ENCODE results near the gene OVCA2. TPM values are rescaled to one million over a fixed set of nuclear protein-coding genes. Genes with fewer than 3 reads are reported as not detected.

Gene OVCA2
- total and polyA plus RNA-seq, 8 donors, result 3.1 to 83.4 (median 31.9) TPM; not detected in 1

DNA sequence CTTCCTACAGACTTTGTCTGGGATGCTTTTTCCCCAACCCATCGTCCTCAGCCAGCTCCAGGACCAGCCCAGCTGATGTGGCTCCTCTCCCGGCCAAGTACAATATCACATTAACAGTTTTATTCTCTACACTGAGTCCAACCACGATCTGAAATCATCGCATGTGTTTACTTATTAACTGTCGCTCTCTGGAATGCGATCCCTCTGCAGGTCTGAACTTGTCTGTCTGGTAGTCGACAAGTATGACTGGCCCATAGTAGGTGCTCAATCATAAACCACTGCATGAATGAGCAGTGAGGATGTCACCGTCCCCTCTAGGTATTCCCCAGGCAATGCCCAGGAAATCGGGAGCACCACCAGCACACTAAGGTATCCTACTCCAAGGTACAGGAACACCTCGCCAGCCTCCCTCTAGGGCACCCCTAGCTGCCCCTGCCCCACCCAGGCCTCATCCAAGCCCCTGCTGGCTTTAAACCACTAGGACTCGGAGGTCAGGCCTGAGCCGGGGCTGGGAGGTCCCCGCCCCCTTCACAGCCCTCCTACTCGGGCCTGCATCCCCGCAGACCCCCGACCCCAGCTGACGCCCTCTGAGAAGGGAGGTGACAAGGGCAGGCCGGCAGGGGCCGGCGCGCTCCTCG, 44.4 kb upstream of the OVCA2 start:
- DNase-seq, result peak in 1 of 2 donors; percentile 57
- peaks cover 38 to 52% (median 48%) of the 10 kb centered on the region in 4 donors for H3K4me1 ChIP-seq
- H3K9me3 ChIP-seq, result no peaks in the 10 kb centered on the region
- peaks cover 0 to 33% (median 7%) of the 10 kb centered on the region in 3 donors for H3K27me3 ChIP-seq
- intact Hi-C loops (cut with DNase I; ENCODE audit: low total_unique reads), result no loop called here
- no peaks in the 10 kb centered on the region for H3K36me3 ChIP-seq
- TF ChIP-seq, protein P1, sequence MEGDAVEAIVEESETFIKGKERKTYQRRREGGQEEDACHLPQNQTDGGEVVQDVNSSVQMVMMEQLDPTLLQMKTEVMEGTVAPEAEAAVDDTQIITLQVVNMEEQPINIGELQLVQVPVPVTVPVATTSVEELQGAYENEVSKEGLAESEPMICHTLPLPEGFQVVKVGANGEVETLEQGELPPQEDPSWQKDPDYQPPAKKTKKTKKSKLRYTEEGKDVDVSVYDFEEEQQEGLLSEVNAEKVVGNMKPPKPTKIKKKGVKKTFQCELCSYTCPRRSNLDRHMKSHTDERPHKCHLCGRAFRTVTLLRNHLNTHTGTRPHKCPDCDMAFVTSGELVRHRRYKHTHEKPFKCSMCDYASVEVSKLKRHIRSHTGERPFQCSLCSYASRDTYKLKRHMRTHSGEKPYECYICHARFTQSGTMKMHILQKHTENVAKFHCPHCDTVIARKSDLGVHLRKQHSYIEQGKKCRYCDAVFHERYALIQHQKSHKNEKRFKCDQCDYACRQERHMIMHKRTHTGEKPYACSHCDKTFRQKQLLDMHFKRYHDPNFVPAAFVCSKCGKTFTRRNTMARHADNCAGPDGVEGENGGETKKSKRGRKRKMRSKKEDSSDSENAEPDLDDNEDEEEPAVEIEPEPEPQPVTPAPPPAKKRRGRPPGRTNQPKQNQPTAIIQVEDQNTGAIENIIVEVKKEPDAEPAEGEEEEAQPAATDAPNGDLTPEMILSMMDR (IDR thresholded peaks at IDR 0.05), result no peak
- TF ChIP-seq POLR2AphosphoS5 (IDR thresholded peaks at IDR 0.05) (no peak), POLR2A (IDR thresholded peaks at IDR 0.05) (no peak), EP300 (IDR thresholded peaks at IDR 0.05) (no peak)
- 26 to 44% (median 32%) methylated on average over 10 to 22 of the region's 22 CpGs for WGBS, 5 donors
- H3K27ac ChIP-seq, result peak overlapping the region; percentile 32 to 86 (median 73)
- peak overlapping the region; percentile 50 to 62 (median 58) for H3K4me3 ChIP-seq

DNA sequence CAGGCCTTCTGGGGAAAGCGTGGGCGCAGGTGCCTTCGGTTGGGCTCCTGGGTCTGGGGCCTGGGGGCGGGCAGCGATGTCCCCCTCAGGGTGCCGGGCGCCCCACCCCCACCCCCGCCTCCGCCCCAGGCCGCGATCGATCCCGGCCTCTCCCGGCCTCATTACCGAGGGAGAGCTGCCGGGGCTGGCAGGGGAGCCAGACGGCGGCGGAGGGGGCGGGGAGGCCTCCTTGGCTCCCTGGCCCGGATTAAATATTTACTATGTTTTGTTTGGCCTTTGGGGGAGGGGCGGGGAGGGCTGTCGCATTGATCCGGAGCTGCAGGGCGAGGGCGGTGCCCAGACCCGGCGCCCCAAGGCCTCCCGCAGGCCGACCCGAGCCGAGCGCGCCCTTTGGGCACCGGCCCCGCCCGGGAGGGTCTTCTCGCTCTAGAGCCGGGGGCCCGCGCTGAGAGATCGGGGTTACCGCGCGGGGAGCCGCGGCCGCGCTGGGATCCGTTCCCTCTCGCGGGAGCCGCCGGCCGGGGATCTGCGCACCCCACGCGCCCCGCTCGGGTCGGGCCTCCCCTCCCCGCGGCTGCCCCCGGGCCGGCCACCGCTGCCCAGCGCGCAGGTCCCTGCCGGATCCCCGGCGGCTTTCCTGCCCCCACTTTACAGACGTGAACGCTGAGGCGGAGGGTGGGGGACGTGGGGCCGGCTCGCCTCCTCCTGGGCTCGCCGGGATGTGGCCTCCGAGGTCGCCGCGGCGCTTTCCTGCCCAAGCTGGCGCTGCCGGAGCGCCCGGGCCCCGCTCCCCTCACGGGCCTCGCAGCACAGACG, 43.7 kb upstream of the OVCA2 start:
- no peaks in the 10 kb centered on the region for H3K36me3 ChIP-seq
- H3K27me3 ChIP-seq, result peaks cover 0 to 33% (median 7%) of the 10 kb centered on the region in 3 donors
- H3K9me3 ChIP-seq, result no peaks in the 10 kb centered on the region
- peak overlapping the region; percentile 50 to 62 (median 58) for H3K4me3 ChIP-seq
- TF ChIP-seq POLR2AphosphoS5 (IDR thresholded peaks at IDR 0.05) (peak in 1 of 3 donors; percentile 11), EP300 (IDR thresholded peaks at IDR 0.05) (no peak), POLR2A (IDR thresholded peaks at IDR 0.05) (no peak)
- TF ChIP-seq, protein P1 (IDR thresholded peaks at IDR 0.05), result no peak
- 0 to 5% (median 3%) methylated on average over 22 to 92 of the region's 92 CpGs for WGBS, 5 donors
- peak; percentile 89 to 93 for DNase-seq
- peaks cover 38 to 52% (median 48%) of the 10 kb centered on the region in 4 donors for H3K4me1 ChIP-seq
- peak overlapping the region; percentile 73 to 86 (median 75) for H3K27ac ChIP-seq
- intact Hi-C loops (cut with DNase I; ENCODE audit: low total_unique reads), result no loop called here

DNA sequence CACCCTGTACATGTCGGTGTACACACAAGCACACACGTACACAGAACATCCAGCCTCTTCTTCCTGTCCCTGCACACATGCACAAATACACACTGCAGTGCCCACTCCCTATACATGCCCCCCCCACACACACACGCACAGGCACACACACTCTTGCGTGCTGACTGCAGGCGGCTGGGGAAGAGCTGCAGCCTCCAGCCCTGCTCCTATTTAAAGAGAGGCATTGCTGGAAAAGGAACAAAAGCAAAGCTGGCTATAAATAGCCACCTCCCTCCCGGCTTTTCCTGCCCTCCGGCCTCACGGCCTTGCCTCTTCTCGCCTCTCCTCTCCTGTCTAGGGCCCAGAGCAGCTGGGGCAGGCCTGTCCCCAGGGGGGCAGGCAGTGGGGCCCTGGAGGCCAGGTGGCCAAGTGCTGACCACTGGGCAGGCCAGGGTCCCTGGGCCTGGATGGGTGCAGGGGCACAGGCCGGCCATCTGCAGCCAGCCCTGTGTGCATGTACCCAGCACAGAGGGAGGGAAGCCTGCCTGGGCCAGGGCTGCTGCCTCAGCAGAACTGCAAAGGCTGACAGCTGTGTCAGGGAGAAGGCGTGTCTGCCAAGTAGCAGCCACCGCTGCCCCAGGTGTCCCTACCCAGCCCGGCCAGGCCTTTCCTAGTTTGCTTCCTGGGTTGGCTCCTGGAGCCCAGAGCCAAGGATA, 42.1 kb upstream of the OVCA2 start:
- no peak for TF ChIP-seq EP300 (IDR thresholded peaks at IDR 0.05)
- TF ChIP-seq, protein P1 (IDR thresholded peaks at IDR 0.05), result no peak
- TF ChIP-seq POLR2AphosphoS5 (IDR thresholded peaks at IDR 0.05), result no peak
- no peak for TF ChIP-seq POLR2A (IDR thresholded peaks at IDR 0.05)
- H3K4me1 ChIP-seq, result peaks cover 38 to 52% (median 48%) of the 10 kb centered on the region in 4 donors
- H3K27ac ChIP-seq, result peak overlapping the region; percentile 70 to 86 (median 81)
- no peaks in the 10 kb centered on the region for H3K9me3 ChIP-seq
- WGBS, 5 donors, result 2 to 29% (median 19%) methylated on average over 10 to 13 of the region's 13 CpGs
- intact Hi-C loops (cut with DNase I; ENCODE audit: low total_unique reads), result no loop called here
- H3K27me3 ChIP-seq, result peaks cover 0 to 33% (median 7%) of the 10 kb centered on the region in 3 donors
- no peaks in the 10 kb centered on the region for H3K36me3 ChIP-seq
- DNase-seq, result peak; percentile 81 to 84
- H3K4me3 ChIP-seq, result no peak overlapping the region

DNA sequence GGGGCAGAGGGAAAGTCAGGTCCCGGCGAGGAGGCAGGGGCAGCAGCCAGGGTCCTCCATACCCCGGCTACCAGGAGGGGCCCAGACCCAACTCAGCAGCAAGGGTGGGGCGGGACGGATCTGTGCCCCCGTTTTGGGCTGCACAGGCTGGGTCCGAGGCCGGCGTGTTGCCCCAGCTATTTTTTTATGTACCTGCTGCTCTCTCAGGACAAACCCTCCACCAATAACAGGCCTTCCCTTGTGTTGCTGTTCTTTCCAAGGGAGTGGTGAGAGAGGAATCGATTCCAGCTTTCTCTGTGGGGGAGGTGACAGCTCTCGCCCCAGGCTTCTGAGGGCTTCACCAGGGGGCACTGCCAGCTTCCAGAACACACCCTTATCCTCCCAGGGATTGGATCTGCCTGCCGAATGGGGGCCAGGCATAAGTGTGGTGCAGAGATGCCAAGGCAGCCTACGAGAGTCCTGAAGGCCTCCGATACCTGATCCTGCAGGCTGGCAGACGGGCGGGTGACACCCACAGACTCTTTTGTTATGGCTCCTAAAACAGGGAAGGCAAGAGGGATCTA, 39.0 kb upstream of the OVCA2 start:
- peaks cover 21 to 29% (median 26%) of the 10 kb centered on the region in 4 donors for H3K4me1 ChIP-seq
- no peak overlapping the region for H3K27ac ChIP-seq

More for the DNA sequence above, 39.0 kb upstream of the OVCA2 start:
- intact Hi-C loops (cut with DNase I; ENCODE audit: low total_unique reads), result no loop called here
- no peaks in the 10 kb centered on the region for H3K36me3 ChIP-seq
- 68 to 77% (median 71%) methylated on average over 15 to 16 of the region's 16 CpGs for WGBS, 5 donors
- H3K9me3 ChIP-seq, result no peaks in the 10 kb centered on the region
- peak in 1 of 2 donors; percentile 41 for DNase-seq
- H3K27me3 ChIP-seq, result peaks cover 0 to 19% (median 4%) of the 10 kb centered on the region in 3 donors
- H3K4me3 ChIP-seq, result no peak overlapping the region
- no peak for TF ChIP-seq EP300 (IDR thresholded peaks at IDR 0.05)
- TF ChIP-seq, protein P1 (IDR thresholded peaks at IDR 0.05), result no peak

Data from stomach (tissue), 9 donors.